ENCODE data around the gene EEF2KMT. TPM values are rescaled to one million over a fixed set of nuclear protein-coding genes. Genes with fewer than 3 reads are reported as not detected.
A peak's percentile ranks its signal among the peaks of the same experiment; 100 is the strongest.

Gene EEF2KMT
- total and polyA plus RNA-seq, 2 of the 13 experiments (the other 11 are each of a cell fraction or from before 2014, with no cell fraction given), result 10.7 to 26.9 TPM

GRCh38 chr16:5097470-5098220 is at the start of gene EEF2KMT (continued):
- 0 out of 2 replicates have a peak, but pooled peaks have one; percentile 88 for TF ChIP-seq ZNF276 (CRISPR knock-in tag; IDR thresholded peaks at IDR 0.05; ENCODE audit: low read depth)
- peak; percentile 97 for TF ChIP-seq POGK (CRISPR knock-in tag; conservative IDR thresholded peaks at IDR 0.05)
- TF ChIP-seq AKNA (CRISPR knock-in tag; IDR thresholded peaks at IDR 0.05; ENCODE audit: borderline replicate concordance), result peak; percentile 84; the same call in 1 of the 2 replicates
- peak; percentile 82 for TF ChIP-seq BORCS8-MEF2B (CRISPR knock-in tag; IDR thresholded peaks at IDR 0.05)
- 0 out of 2 replicates have a peak, but pooled peaks have one; percentile 80 for TF ChIP-seq ATF5 (CRISPR knock-in tag; IDR thresholded peaks at IDR 0.05; ENCODE audit: low read depth)
- TF ChIP-seq ZNF879 (CRISPR knock-in tag; IDR thresholded peaks at IDR 0.05), result peak; percentile 70; the same call in 1 of the 2 replicates
